Measurements from ENCODE around the gene IRF7. TPM values are rescaled to one million over a fixed set of nuclear protein-coding genes. Genes with fewer than 3 reads are reported as not detected.

IRF7 gene
- total and polyA plus RNA-seq, 4 donors = 15.7 to 62.4 (median 37.0) TPM

DNA sequence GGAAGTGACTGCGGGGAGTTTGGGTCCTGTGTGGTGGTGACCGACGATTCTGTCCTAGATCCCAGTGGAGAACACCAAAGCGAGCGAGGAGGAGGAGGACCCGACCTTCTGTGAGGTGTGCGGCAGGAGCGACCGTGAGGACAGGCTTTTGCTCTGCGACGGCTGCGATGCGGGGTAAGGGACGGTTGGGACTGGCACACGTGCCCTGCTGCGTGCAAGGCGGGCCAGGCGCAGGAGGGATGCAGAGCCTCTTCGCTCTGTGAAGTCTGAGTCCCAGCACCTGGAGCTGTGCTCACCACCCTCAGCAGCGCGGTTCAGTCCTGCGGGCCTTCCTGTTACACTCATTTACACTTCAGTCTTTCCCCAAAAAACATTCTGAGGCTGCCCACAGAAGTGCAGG, 23.2 kb downstream of the IRF7 start:
- peaks cover 29 to 66% (median 47%) of the 10 kb centered on the region in 4 donors for H3K36me3 ChIP-seq (ENCODE audit: control insufficient read depth in 4 of 4, insufficient read depth in 3 of 4, low read depth in 1 of 4, low read length in 3 of 4)
- WGBS = 98% methylated on average over 22 of the region's 22 CpGs
- no peak for DNase-seq (ENCODE audit: low spot score)
- no peaks in the 10 kb centered on the region for H3K9me3 ChIP-seq (ENCODE audit: control insufficient read depth in 4 of 4, low read length in 3 of 4)
- H3K4me1 ChIP-seq (ENCODE audit: control insufficient read depth in 4 of 4, insufficient read depth in 4 of 4, low read length in 3 of 4) = peaks cover under 1 to 10% (median 7%) of the 10 kb centered on the region in 4 donors
- H3K27me3 ChIP-seq (ENCODE audit: control insufficient read depth in 4 of 4, insufficient read depth in 4 of 4, low read length in 3 of 4) = no peaks in the 10 kb centered on the region
- no peak overlapping the region for H3K4me3 ChIP-seq (ENCODE audit: low read depth in 1 of 3, low read length in 3 of 3)
- no peak overlapping the region for H3K27ac ChIP-seq (ENCODE audit: low read depth in 1 of 2, low read length in 2 of 2)
- no peak overlapping the region for H3K9ac ChIP-seq (ENCODE audit: low read depth in 1 of 2, low read length in 2 of 2)
- TF ChIP-seq, protein P1, sequence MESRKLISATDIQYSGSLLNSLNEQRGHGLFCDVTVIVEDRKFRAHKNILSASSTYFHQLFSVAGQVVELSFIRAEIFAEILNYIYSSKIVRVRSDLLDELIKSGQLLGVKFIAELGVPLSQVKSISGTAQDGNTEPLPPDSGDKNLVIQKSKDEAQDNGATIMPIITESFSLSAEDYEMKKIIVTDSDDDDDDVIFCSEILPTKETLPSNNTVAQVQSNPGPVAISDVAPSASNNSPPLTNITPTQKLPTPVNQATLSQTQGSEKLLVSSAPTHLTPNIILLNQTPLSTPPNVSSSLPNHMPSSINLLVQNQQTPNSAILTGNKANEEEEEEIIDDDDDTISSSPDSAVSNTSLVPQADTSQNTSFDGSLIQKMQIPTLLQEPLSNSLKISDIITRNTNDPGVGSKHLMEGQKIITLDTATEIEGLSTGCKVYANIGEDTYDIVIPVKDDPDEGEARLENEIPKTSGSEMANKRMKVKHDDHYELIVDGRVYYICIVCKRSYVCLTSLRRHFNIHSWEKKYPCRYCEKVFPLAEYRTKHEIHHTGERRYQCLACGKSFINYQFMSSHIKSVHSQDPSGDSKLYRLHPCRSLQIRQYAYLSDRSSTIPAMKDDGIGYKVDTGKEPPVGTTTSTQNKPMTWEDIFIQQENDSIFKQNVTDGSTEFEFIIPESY (IDR thresholded peaks at IDR 0.05) = no peak

DNA sequence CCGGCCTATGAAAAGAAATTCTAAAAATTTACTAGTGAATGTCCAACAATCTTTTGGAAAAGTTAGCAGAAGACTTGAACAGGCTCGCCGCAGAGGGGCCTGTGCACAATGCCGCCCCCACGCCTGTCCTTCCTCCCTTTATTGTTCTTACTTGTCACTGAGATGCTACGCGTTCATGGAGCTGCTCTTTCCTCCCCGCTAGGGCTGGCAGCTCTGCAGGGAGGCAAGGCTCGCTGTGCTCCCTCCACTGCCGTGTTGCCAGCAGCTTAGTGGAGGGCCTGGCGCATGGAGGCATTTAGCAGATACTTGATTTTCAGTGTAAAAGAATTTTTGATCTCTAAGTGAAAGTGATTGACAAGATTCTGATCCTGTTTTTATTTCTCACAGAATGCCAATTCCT, 24.8 kb downstream of the IRF7 start:
- Histone ChIP-seq H3K4me1 (ENCODE audit: control insufficient read depth in 4 of 4, insufficient read depth in 4 of 4, low read length in 3 of 4) (peaks cover 11 to 25% (median 21%) of the 10 kb centered on the region in 4 donors), H3K27me3 (ENCODE audit: control insufficient read depth in 4 of 4, insufficient read depth in 4 of 4, low read length in 3 of 4) (no peaks in the 10 kb centered on the region), H3K9me3 (ENCODE audit: control insufficient read depth in 4 of 4, low read length in 3 of 4) (no peaks in the 10 kb centered on the region), H3K36me3 (ENCODE audit: control insufficient read depth in 4 of 4, insufficient read depth in 3 of 4, low read depth in 1 of 4, low read length in 3 of 4) (peaks cover 29 to 58% (median 40%) of the 10 kb centered on the region in 4 donors), H3K9ac (ENCODE audit: low read depth in 1 of 2, low read length in 2 of 2) (no peak overlapping the region), H3K27ac (ENCODE audit: low read depth in 1 of 2, low read length in 2 of 2) (no peak overlapping the region), H3K4me3 (ENCODE audit: low read depth in 1 of 3, low read length in 3 of 3) (no peak overlapping the region)
- DNase-seq (ENCODE audit: low spot score) = no peak
- TF ChIP-seq, protein P2, sequence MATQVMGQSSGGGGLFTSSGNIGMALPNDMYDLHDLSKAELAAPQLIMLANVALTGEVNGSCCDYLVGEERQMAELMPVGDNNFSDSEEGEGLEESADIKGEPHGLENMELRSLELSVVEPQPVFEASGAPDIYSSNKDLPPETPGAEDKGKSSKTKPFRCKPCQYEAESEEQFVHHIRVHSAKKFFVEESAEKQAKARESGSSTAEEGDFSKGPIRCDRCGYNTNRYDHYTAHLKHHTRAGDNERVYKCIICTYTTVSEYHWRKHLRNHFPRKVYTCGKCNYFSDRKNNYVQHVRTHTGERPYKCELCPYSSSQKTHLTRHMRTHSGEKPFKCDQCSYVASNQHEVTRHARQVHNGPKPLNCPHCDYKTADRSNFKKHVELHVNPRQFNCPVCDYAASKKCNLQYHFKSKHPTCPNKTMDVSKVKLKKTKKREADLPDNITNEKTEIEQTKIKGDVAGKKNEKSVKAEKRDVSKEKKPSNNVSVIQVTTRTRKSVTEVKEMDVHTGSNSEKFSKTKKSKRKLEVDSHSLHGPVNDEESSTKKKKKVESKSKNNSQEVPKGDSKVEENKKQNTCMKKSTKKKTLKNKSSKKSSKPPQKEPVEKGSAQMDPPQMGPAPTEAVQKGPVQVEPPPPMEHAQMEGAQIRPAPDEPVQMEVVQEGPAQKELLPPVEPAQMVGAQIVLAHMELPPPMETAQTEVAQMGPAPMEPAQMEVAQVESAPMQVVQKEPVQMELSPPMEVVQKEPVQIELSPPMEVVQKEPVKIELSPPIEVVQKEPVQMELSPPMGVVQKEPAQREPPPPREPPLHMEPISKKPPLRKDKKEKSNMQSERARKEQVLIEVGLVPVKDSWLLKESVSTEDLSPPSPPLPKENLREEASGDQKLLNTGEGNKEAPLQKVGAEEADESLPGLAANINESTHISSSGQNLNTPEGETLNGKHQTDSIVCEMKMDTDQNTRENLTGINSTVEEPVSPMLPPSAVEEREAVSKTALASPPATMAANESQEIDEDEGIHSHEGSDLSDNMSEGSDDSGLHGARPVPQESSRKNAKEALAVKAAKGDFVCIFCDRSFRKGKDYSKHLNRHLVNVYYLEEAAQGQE (IDR thresholded peaks at IDR 0.05) = no peak
- TF ChIP-seq, protein P3, sequence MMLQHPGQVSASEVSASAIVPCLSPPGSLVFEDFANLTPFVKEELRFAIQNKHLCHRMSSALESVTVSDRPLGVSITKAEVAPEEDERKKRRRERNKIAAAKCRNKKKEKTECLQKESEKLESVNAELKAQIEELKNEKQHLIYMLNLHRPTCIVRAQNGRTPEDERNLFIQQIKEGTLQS (IDR thresholded peaks at IDR 0.05) = no peak
- TF ChIP-seq, protein P1 (IDR thresholded peaks at IDR 0.05) = no peak
- TF ChIP-seq HNF4A (conservative IDR thresholded peaks at IDR 0.05) = no peak
- TF ChIP-seq FOXA1 (IDR thresholded peaks at IDR 0.05) = no peak
- TF ChIP-seq NR2F2 (IDR thresholded peaks at IDR 0.05) = no peak
- TF ChIP-seq TAF1 (conservative IDR thresholded peaks at IDR 0.05) = no peak
- TF ChIP-seq JUND (IDR thresholded peaks at IDR 0.05) = no peak
- TF ChIP-seq RXRA (IDR thresholded peaks at IDR 0.05) = no peak
- no peak for TF ChIP-seq EGR1 (IDR thresholded peaks at IDR 0.05; ENCODE audit: low read depth in 2 of 2)
- TF ChIP-seq RAD21 (IDR thresholded peaks at IDR 0.05) = no peak
- TF ChIP-seq, protein P4, sequence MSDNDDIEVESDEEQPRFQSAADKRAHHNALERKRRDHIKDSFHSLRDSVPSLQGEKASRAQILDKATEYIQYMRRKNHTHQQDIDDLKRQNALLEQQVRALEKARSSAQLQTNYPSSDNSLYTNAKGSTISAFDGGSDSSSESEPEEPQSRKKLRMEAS (IDR thresholded peaks at IDR 0.05) = no peak
- TF ChIP-seq, protein P5, sequence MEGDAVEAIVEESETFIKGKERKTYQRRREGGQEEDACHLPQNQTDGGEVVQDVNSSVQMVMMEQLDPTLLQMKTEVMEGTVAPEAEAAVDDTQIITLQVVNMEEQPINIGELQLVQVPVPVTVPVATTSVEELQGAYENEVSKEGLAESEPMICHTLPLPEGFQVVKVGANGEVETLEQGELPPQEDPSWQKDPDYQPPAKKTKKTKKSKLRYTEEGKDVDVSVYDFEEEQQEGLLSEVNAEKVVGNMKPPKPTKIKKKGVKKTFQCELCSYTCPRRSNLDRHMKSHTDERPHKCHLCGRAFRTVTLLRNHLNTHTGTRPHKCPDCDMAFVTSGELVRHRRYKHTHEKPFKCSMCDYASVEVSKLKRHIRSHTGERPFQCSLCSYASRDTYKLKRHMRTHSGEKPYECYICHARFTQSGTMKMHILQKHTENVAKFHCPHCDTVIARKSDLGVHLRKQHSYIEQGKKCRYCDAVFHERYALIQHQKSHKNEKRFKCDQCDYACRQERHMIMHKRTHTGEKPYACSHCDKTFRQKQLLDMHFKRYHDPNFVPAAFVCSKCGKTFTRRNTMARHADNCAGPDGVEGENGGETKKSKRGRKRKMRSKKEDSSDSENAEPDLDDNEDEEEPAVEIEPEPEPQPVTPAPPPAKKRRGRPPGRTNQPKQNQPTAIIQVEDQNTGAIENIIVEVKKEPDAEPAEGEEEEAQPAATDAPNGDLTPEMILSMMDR (IDR thresholded peaks at IDR 0.05; ENCODE audit: low read depth, low read length, missing input control) = no peak
- 89% methylated on average over 11 of the region's 11 CpGs for WGBS

Data from liver (tissue), 9 donors.